OCI-LY7 (cell line): Measurements from ENCODE around the gene ADAMTSL4. TPM values are rescaled to one million over a fixed set of nuclear protein-coding genes. Genes with fewer than 3 reads are reported as not detected.

ENCODE experiments used
- BruUV-seq: library from RNA; stranded (reverse); fragments of 400-500 nt; replicated peaks from 2 replicates; lab custom pipeline; 2021; lab: Mats Ljungman, UMichigan
- CTCF ChIA-PET: fragments of 300-600 bp; sonication (Branson Sonifier 250); formaldehyde crosslinking; loops from one replicate; lab custom pipeline; 2022; ENCODE audit warnings: antibody characterized with exemption; ENCODE audit not compliant: unreplicated experiment; lab: Charles Lee
- POLR2A ChIA-PET: fragments of 300-600 bp; sonication (Branson Sonifier 250); formaldehyde crosslinking; loops from one replicate; lab custom pipeline; 2022; ENCODE audit warnings: antibody characterized with exemption; lab: Charles Lee
- DNase-seq: peaks from one replicate; pipeline ENCODE4 v3.0.0-alpha.2; 2015; ENCODE audit warnings: low spot score
- H2AFZ ChIP-seq: fragments of 200-600 bp; sonication (generic), shearing (Covaris generic); 2 replicates; pipeline ENCODE4 v1.6.1; 2014; ENCODE audit warnings: mild to moderate bottlenecking, antibody characterized with exemption, low read length, moderate library complexity
- H3K27ac ChIP-seq: fragments of 200-600 bp; sonication (generic); 2 replicates; pipeline ENCODE4 v1.5.1; 2014; ENCODE audit warnings: mixed run types, low read depth, mild to moderate bottlenecking, moderate library complexity, low read length, inconsistent platforms; ENCODE audit not compliant: poor library complexity, severe bottlenecking
- H3K36me3 ChIP-seq: fragments of 200-600 bp; sonication (generic); 2 replicates; pipeline ENCODE4 v1.6.1; 2014; ENCODE audit warnings: mild to moderate bottlenecking, antibody characterized with exemption, low read length, moderate library complexity, mixed read lengths; ENCODE audit not compliant: insufficient read depth
- H3K4me1 ChIP-seq: fragments of 200-600 bp; sonication (generic); 2 replicates; pipeline ENCODE4 v1.5.1; 2014; ENCODE audit warnings: mild to moderate bottlenecking, low read length; ENCODE audit not compliant: insufficient read depth, poor library complexity, severe bottlenecking
- H3K4me2 ChIP-seq: fragments of 200-600 bp; sonication (generic); 2 replicates; pipeline ENCODE4 v1.6.1; 2014; ENCODE audit warnings: mild to moderate bottlenecking, low read length
- H3K4me3 ChIP-seq: fragments of 200-600 bp; sonication (generic); 2 replicates; pipeline ENCODE4 v1.5.1; 2014; ENCODE audit warnings: mild to moderate bottlenecking, low read depth, low read length; ENCODE audit not compliant: poor library complexity, severe bottlenecking
- H3K79me2 ChIP-seq: fragments of 200-600 bp; sonication (generic); 2 replicates; pipeline ENCODE4 v1.6.1; 2016; ENCODE audit warnings: low read depth, mild to moderate bottlenecking, low read length, moderate library complexity, mixed read lengths; ENCODE audit not compliant: insufficient read depth
- H3K9me2 ChIP-seq: fragments of 200-600 bp; sonication (generic); 2 replicates; pipeline ENCODE4 v1.6.1; 2016; ENCODE audit warnings: mild to moderate bottlenecking, low read length, mixed read lengths; ENCODE audit not compliant: insufficient read depth
- H3K9me3 ChIP-seq: fragments of 200-600 bp; sonication (generic); 2 replicates; pipeline ENCODE4 v1.6.1; 2014; ENCODE audit warnings: mild to moderate bottlenecking, mixed run types, low read length, mixed read lengths
- H4K20me1 ChIP-seq: fragments of 200-600 bp; sonication (generic); 2 replicates; pipeline ENCODE4 v1.6.1; 2014; ENCODE audit warnings: mild to moderate bottlenecking, antibody characterized with exemption, low read length, moderate library complexity, mixed read lengths; ENCODE audit not compliant: insufficient read depth
- CTCF ChIP-seq: fragments of 200-600 bp; sonication (generic); conservative IDR thresholded peaks from 2 replicates; pipeline ENCODE4 v1.5.1; 2014; ENCODE audit warnings: mild to moderate bottlenecking, antibody characterized with exemption, low read length, moderate library complexity, mixed read lengths
- EZH2phosphoT487 ChIP-seq: fragments of 200-600 bp; sonication (generic); IDR thresholded peaks from 2 replicates; pipeline ENCODE4 v1.6.1; 2018; ENCODE audit warnings: low read depth, borderline replicate concordance, mild to moderate bottlenecking, mixed run types, antibody characterized with exemption, low read length, moderate library complexity, mixed read lengths
- intact Hi-C: fragments of 100-400 bp; cut with micrococcal nuclease; formaldehyde crosslinking; loops from one replicate; pipeline ENCODE4 v1.10.0; 2022; ENCODE audit not compliant: unreplicated experiment
- total RNA-seq, 2 experiments: library from RNA; depleted of rRNA in 1 of 2; stranded (reverse); fragments of >200 nt in 1 of 2; shearing (Covaris generic) in 1 of 2; gene quantifications; 2 replicates each; pipeline ENCODE4 v1.2.3, GENCODE V29; 2014 to 2022

Gene ADAMTSL4
- total RNA-seq, 2 experiments from 2014 or later, result not detected

- peaks cover 59% of the 10 kb centered on the region for H3K4me1 ChIP-seq
- POLR2A ChIA-PET, result interaction anchor here (13.8 kb wide), 1 partner anchor 12 kb away, joined by 260 read pairs; no protein-coding TSS in a partner anchor
- TF ChIP-seq CTCF (no peak), EZH2phosphoT487 (no peak)
- no peak overlapping the region for H2AFZ ChIP-seq
- no TSS peak for BruUV-seq
- CTCF ChIA-PET, result interaction anchor here (0.5 to 1.9 kb wide), 3 partner anchors 11 to 15 kb away, joined by 7 to 8 read pairs (median 7); no protein-coding TSS in a partner anchor
- H3K9me2 ChIP-seq, result no peaks in the 10 kb centered on the region
- H3K79me2 ChIP-seq, result peaks cover 86% of the 10 kb centered on the region
- H3K4me3 ChIP-seq, result peak overlapping the region; percentile 99
- DNase-seq, result no peak
- peak overlapping the region; percentile 99 for H3K4me2 ChIP-seq
- peaks cover 80% of the 10 kb centered on the region for H3K36me3 ChIP-seq
- peak overlapping the region; percentile 85 for H3K27ac ChIP-seq
- intact Hi-C loops, result no loop called here
- no peaks in the 10 kb centered on the region for H3K9me3 ChIP-seq
- peaks cover 50% of the 10 kb centered on the region for H4K20me1 ChIP-seq
Observed at GRCh38 chr1:150576367-150576711, 27.1 kb downstream of the ADAMTSL4 start.

DNA sequence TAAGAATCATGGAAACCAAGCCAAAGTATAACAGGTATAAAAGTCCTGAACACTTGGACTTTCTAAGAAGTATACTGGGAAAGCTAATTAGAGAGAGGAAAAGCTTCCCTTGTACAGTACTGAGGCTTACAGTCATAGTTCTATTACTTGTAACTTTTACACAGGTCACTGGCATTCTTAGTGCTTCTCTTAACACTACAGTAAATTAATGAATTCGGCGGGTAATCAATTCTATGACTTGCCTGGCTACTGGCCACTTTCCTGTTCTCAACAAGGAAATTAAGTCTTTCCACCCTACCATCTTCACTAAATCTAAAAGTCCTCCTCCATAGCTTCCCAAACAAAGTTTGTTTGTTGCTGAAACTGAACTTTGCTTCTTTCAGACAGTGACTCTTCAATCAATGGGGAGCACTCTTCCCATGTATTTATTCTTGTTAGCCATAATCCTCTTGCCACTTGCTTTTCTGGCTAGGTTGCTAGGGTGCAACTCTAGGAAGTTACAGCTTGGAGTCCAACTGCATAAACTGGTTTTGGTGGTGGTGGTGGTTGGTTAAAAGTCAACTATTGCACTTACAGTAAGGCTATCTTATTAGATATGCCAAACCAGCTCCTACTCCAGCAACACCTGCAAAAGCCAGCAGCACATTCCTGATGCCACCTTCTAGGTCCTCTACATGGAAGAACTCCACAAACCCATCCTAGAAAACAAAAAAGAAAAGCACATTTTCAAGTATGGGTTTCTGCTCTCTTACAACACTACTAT lies 27.8 kb downstream of the ADAMTSL4 start:
- intact Hi-C loops, result no loop called here
- H3K9me2 ChIP-seq, result no peaks in the 10 kb centered on the region
- peaks cover 83% of the 10 kb centered on the region for H3K79me2 ChIP-seq
- peak overlapping the region; percentile 99 for H3K4me2 ChIP-seq
- peak overlapping the region; percentile 99 for H3K4me3 ChIP-seq
- H4K20me1 ChIP-seq, result peaks cover 50% of the 10 kb centered on the region
- no peaks in the 10 kb centered on the region for H3K9me3 ChIP-seq
- peaks cover 74% of the 10 kb centered on the region for H3K36me3 ChIP-seq
- no peak for DNase-seq
- ChIA-PET CTCF (interaction anchor here (0.5 to 1.4 kb wide), 2 partner anchors 11 to 14 kb away, joined by 7 to 8 read pairs; no protein-coding TSS in a partner anchor), POLR2A (interaction anchor here (13.8 kb wide), 1 partner anchor 13 kb away, joined by 260 read pairs; no protein-coding TSS in a partner anchor)
- peaks cover 60% of the 10 kb centered on the region for H3K4me1 ChIP-seq
- BruUV-seq, result TSS peak; percentile 38
- TF ChIP-seq EZH2phosphoT487, result no peak
- TF ChIP-seq CTCF, result no peak
- H2AFZ ChIP-seq, result no peak overlapping the region
- H3K27ac ChIP-seq, result peak overlapping the region; percentile 85
